Stimulated activated CD4-positive, alpha-beta T cell treated with anti-CD3 and anti-CD28 coated beads, TNF-alpha, amount 100 ng/mL, for 4 hours (primary cell): ENCODE measurements around the gene GPD1.

Experiments
- DNase-seq, 3 experiments: peaks; one replicate each; pipeline ENCODE4 v3.0.0-alpha.2; 2020; ENCODE audit warnings: low read depth in 3 of 3

The GPD1 gene

DNA sequence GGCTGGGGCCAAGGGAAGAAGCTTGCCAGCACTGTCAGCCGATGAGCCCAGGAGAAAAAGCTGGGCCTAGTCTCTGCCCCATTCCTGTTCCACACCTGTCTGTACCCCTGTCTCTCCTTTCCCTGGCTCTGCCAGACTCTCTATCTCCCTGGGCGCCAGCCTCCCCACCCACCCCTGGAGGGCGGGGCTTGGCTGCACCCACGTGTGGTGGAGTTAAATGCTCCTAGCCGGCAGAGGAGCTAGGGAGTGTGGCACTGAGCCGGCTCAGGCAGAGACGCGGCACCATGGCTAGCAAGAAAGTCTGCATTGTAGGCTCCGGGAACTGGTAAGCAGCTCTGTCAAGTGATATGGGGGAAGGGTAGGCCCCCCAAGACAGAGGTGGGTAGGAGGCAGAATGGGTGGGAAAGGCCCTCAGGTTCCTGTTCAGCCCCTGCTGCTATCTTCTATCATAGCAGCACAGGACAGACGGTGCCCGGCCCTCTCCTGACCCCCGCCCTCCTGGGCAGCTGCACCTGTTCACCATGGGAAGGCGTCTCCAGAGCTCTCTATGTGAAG is at the start of gene GPD1:
GPD1 (plus strand) TSS at position 242 of the 555 bp plus-strand sequence; CDS start at position 285, 43 bp downstream.
- no peak for DNase-seq

DNA sequence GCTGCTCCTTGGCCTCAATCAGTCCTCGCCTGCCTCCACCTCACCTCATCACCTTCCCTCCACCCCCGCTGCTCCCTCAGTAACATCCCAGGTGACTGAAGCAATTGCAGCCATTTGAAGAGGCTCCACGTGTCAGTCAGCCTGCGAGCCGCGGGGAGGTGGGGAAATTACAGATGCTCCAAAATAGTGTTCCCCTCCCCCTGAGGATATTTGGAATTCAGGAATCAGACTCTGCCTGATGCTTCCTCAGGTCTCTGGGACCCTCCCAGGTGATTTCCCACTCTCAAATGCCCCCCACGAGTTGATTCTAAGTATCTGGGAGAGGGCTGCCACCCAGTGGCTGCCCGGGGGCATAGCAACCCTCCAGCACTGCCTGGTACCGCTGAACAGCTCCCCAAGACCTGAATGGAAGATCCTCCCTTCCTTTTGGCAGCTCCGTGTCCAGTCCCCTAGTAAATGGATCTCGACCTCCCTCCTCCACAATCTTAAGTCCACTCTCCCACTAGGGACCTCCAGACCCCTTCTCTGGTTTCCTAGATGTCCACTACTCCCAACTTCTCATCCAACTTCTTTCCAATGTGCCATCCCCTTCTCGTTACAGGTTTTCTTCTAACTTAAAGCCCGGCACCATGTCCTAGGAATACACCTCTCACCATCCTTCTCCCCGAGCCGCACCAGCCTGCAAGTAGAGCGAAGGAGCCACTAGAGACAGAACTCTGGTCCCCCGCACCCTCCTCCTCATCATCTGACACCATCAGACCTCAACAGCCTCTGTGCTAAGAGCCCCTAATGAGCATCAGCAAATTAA is 47.8 kb upstream of the GPD1 start:
- DNase-seq = peak; percentile 35 to 51 (median 47)

DNA sequence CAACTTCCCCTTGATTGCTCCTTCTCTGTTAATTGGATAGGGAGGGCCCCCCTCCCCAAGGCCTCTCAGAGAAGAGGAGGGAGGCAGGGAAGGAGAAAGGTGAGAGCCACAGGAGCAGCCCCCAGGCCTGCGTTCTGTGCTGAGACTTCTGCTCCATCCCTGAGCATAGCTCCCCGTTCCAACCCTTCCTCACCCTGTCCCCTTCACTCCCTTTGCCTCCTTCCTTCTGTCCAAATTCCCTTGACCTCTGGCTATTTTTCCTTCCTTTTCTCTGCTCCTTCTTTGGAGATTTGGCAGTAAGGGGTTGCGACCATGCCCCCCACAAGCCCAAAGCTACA is 47.2 kb upstream of the GPD1 start:
- no peak for DNase-seq

DNA sequence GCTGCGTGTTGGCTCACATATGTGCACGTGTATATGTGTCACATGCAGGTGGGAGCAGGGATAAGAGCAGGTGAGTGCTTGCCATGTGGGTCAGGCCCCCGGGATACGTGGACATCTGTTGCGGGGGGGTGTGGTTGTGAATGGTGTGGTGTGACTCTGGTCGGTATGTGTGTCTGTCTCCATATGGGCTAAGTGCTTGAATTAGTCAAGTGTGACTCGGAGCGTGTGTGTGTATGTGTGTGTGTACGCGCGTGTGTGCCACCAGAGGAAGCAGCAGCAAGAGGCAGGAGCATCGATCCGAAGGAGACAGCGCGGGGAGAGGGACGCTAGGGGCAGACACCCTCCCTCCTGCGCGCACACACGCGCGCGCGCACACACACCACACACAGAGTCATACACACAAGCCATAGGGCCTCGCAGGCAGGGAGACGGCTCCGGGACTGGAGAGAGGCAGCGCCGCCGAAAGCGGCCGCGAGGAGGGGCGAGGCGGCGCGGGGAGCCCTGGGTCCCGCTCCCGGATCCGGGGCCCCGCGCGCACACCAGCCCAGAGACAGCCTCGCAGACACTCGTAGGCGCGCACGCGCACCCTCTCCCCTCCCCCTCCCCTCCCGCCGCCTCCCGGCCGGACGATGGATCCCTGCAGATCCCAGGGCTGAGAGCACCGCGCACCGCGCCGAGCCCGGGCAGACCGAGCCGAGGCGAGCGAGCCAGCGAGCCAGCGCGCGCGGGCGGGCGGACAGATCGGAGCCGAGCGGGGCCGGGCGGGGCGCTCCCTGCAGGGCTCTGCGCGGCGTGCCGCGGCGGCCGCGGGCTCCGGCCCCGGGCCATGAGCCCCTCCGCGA is 46.6 kb upstream of the GPD1 start, which contains the start of gene ASIC1:
ASIC1 (plus strand) TSS at position 597 of the 842 bp plus-strand sequence. CDS start 1,171 bp downstream, outside the sequence.
- DNase-seq = peak; percentile 5 to 42 (median 34)

DNA sequence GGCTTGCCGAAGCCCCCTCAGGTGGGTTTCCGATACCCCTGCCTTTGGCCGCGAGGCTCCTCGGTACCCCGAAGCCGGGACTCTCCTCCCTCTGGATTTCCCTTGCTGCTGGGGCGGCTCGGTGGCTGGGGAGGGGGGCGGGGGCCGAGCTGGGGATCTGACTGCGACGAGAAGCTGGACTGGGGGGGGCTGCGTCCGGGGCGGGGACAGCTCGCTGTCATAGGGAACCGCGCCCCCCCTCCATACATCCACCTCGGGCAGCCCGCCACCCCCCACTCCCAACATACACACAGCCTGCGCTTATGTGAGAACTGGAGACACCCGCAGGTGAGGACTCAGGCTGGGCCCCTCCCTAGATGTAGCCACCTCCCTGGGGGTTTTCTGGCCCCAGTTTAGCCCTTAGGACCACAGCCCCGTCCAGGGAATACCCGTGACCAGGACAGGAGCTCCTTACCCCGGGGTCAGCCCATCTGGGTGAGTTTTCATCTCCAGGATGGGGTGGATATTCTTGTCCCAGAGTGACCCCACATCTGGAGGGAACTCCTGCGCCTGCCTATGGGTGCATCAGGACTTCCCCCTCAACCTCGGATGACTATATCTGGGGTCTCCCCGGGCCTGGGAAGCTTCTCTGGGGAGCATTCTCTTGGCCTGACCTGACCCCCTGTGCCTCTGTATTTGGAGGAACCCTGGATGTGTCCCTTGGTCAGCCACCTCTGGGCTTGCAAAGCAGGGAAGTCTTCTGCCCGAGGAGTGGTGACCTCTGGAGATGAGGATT is 45.7 kb upstream of the GPD1 start:
- no peak for DNase-seq

DNA sequence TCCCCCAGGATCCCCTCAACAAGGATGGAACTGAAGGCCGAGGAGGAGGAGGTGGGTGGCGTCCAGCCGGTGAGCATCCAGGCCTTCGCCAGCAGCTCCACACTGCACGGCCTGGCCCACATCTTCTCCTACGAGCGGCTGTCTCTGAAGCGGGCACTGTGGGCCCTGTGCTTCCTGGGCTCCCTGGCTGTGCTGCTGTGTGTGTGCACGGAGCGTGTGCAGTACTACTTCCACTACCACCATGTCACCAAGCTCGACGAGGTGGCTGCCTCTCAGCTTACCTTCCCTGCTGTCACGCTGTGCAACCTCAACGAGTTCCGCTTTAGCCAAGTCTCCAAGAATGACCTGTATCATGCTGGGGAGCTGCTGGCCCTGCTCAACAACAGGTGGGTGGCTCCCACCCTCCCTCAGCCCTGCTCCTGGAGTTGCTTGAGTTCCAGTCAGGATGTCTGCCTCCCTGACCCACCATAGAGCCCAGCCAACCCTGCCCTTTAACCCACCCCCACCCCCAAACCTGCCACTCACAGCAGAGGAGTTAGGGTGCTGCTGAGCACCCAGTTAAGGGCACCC is 45.0 kb upstream of the GPD1 start:
- DNase-seq = no peak

DNA sequence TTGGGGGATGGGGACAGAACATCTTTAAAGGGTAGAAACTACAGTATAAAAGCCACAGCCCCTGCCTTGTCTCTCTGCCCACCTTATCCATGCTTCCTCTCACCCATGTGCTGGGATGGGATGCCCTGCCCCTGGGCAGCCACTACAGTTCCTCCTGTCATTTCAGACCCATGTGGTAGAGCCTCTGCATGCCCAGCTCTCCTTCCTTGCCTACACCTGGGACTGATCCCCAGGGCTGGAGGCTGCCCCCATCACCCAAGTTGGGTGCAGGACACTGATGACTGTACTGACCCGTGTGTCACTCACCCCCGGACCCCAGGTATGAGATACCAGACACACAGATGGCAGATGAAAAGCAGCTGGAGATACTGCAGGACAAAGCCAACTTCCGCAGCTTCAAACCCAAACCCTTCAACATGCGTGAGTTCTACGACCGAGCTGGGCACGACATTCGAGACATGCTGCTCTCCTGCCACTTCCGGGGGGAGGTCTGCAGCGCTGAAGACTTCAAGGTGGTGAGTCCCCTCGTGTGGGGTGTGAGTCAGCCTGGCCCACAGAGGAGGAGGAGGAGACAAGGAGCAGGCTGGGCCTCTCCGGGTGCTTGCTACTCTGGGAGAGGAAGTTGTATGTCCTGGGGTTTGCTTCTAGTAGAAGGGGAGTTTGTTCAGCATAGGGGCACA is 44.2 kb upstream of the GPD1 start:
- peak in 2 of 3 experiments; percentile 13 to 36 for DNase-seq

DNA sequence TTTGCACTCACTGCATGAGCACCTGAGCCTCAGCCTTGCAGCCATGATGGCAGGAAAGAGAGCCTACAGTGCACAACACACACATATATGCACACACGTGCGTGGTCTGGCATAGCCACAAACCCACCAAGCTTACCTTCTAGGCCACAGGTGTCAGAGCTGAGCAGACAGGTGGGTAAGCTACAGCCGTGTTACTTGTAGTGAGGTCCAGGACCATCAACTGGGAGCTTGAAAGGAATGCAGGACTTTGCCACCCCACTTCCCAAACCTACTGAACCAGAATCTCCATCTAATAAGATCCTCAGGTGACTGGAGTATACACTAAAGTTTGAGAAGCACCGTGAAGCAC is 43.7 kb upstream of the GPD1 start:
- DNase-seq = no peak

DNA sequence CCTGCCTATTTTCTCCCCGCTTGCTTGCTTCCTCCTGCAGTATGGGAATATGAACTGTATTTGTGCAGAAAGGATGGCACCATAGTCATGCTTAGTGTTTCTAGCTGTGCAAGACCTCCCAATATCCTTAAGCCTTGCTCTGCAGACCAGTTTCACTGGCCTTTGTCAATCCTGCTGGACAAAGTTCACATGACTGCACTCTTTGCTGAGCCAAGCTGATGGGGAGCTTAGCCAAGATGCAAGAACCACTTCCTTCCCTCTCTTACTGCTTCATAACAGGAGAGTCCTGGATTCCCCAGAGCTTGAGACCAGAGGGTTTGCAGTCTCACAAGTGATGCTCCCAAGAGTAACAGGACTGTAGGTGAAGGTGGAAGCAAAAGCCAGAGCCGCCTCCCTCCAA is 42.6 kb upstream of the GPD1 start:
- DNase-seq = no peak

DNA sequence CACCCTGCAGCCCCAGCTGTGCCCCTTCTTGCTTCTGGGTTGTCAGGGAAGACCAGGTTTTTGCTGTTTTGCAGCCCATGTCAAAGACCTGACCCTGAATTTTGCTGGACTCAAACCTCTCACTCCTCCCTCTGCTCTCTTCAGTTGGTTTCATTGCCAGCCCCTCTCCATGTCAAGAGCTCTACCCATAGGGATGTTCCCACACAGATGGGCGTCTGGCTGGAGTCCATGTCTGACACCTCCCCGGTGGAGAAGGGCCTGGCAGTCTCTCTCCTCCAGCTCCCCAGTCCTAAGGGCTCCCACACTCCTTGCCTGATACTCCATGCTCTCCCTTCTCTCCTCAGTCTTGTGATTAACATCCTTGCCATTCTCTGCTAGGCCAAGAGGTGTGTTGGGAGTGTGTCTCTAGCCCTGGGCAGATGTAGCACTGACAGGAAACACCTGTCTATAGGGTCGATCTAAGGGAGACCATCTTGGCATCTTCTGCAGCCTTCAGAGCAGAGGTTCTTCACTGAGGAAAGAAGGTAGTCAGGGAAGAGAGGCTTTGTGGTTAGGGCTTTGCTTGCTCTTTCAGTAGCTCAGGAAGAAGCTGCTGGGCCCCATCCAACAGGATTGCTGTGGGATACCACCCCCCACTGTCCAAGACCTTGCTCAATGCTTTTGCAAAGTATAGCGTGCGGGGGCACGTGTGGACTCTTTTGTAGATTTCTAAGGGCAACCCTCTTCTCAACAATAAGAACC is 41.7 kb upstream of the GPD1 start:
- DNase-seq = no peak

DNA sequence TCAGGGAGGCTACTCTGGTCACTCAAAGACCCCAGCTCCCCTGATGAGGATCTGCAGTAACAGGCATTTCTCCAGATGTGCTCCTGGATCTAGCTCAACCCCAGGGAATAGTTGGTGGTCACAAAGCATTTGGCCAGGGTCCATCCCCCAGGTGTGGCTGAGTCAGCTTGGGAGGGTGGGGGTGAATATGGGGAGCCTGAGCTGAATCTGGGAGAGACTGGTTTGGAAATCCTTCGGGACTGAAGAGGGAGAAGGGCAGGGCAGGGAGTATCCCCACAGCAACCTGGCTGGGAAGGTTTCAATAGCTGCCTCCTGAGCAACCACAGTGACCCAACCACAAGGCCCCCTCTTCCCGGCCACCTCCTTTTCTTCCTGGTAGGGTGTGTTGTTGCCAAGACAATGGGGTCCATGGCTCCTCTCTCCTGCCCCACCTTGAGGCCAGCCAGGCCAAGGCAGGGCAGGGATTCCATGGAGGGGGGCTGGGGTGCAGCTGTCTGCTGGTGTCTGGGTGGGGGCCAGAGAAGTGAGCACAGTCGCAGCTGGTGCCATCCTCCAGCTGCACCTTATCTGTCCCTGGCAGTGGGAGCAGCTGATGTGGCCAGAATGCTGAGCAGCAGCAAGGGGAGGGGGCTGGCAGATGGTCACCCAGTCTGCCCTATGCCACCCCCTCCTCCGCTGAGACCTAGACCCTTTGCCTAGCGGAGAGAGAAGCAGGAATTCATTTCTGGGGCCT is 40.9 kb upstream of the GPD1 start:
- no peak for DNase-seq

DNA sequence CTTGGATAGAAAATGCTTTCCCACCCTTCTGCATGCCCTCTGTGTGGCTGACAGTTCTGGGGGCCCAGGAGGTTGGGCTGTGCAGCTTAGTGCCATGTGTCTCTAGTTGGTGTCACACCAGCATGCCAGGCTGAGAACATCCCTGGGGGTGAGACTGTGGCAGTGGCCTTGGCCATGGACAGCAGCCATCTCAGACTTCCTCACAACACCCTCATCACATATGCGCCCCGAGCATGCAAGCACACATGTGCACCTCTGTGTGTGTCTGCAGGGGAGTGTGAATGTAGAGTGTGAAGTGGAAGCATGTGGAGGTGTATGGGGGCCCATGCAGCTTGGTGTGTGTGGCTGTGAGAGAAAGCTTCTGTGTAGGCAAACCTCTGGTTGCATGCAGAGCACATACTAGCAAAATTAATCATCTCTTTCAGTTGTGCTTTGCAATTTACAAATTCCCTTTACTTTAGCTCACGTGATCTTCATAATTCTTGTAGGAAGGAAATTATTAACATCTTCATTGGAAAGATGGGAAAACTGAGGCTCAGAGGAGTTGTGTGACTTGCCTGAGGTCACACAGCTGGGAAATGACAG is 38.0 kb upstream of the GPD1 start:
- no peak for DNase-seq

DNA sequence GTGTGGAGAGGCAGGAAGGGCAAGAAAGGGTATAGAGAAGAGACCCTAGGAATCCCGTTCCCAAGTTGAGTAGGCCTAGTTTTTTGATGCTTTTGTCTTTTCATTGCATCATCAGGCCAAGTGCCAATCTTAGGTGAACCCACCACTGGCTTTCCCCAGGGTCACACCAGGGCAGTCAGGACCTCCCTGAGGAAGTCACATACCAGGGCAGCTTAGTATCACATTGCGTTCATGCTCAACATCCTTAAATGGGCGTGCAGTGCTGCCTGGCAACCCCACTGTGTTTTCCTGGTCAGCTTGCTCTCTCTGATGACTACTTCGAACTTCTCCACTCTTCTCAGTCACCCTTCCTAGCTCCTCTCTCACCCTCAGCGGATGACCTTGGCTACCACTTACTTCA is 37.4 kb upstream of the GPD1 start:
- no peak for DNase-seq

DNA sequence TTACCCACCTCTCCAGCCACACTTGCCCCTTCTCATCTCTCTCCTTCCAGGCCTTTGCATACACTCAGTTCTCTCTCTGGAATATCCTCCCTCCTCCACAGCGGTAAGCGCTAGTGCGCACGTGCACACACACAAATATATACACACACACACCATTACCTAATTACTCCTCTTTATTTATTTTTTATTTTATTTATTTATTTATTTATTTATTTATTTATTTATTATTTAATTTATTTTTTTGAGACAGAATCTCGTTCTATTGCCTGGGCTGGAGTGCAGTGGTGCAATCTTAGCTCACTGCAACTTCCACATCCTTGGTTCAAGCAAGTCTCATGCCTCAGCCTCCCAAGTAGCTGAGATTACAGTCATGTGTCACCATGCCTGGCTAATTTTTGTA is 34.7 kb upstream of the GPD1 start:
- no peak for DNase-seq

DNA sequence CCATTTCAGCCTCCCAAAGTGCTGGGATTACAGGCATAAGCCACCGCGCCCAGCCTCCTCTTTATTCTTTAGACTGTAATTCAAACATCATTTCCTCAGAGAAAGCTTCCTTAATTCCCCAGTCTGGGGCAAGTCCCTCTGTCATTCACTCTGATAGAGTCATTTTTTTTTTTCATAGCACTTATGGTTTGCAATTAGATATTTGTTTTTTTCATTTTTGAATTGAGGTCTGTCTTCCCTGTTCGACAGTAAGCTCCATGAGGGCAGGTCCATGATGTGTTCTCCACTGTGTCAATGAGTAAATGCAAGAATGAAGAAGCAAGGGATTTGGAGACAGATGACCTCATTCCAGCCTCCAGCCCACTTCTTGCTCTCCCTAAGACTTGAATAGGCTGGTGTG is 34.3 kb upstream of the GPD1 start:
- no peak for DNase-seq

DNA sequence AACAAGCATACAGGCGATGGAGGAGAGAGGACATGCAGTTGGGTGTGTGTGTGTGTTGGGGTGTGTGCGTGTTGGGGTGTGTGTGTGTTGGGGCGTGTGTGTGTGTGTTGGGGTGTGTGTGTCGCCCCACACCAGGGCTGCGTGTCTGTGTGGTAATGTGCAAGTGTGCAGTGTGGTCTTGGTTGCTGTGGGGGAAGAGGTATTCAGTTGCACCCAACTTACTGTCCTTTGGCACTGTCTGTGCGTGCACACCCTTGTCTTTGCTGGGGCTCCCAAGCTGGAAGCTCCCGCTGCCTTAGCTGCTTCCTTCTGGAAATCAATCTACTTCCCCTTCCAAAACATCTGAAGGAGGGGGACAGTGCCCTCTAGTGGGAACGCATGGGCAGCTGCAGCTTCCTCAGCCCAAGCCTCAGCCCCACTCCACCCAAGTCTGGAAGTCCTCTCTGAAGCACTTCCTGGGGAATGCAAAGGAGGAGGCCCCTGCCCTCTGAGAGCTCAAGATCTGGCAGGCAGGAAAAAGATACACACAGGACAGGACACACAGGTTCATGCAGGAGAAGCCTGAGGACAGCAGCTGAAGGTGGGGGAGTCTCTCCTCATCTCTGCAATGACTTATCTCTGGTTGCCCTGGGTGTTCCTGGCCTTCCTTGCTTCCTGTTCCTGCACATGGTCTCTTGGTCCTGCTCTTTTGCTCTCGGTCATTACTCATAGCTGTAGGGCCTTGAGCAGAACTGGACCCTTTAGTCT is 33.3 kb upstream of the GPD1 start:
- DNase-seq = peak; percentile 29 to 41 (median 40)

DNA sequence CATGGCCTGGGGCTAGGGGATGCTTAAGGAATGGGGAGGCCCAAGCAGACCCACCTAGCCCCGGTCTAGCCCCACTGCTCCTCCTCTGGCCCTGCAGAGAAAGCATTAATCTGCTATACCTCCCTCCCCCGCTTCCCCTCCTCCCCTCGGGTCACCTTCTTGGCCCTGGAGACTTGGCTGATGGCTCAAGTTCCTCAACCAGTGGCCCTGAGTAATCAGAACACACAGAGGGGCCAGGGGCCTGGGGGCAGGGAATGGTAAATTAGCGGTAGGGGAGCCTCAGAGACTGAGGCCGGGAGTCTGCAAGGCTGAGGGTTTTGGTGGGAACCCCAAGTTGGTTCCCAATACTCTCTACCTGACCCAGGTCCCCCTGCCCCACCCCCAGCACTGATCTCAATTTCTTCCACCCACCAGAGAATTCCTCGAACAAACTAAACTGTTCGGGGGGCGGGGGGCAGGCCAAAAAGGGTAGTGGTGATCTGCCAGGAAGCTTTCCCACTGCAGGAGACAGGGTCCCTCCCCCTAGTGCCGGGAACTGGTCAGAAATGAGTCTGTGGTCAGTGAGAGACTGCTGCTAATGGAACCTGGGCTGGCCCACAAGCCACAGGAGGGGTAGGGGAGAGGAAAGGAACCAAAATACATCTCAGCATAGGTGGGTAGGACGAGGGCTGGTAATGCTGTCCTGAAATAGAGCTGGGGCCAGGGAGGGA is 31.5 kb upstream of the GPD1 start:
- DNase-seq = no peak

DNA sequence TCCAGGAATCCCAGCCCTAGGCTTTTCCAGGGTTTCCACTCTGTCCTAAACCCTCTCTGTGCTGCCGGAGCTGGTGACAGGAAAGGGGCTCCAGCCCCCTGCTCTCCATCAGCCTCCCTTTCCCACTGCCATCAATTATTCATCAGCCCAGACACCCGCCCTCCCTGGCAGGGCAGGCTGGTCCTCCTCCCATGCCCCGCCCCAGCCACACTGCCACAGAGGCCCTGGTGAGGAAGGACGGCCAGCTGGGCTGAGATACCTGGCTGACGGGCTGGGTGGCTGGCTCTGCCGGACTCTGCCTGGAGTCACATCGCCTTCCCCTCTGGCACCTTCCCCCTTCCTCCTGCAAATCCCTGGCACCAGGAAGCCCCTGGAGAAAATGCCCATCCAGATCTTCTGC is 30.6 kb upstream of the GPD1 start:
- no peak for DNase-seq
